PC-9 (cell line): ENCODE measurements around the gene SNAP47. TPM values are rescaled to one million over a fixed set of nuclear protein-coding genes. Genes with fewer than 3 reads are reported as not detected.

Source experiments
- BruUV-seq: library from RNA; stranded (reverse); fragments of 400-500 nt; replicated peaks from 2 replicates; lab custom pipeline; 2021; lab: Mats Ljungman, UMichigan
- CTCF ChIA-PET: fragments of 300-600 bp; sonication (Branson Sonifier 250); formaldehyde crosslinking; loops from one replicate; lab custom pipeline; 2022; ENCODE audit warnings: antibody characterized with exemption; lab: Charles Lee
- POLR2A ChIA-PET: fragments of 300-600 bp; sonication (Branson Sonifier 250); formaldehyde crosslinking; loops from one replicate; lab custom pipeline; 2022; ENCODE audit warnings: antibody characterized with exemption; ENCODE audit not compliant: unreplicated experiment; lab: Charles Lee
- DNase-seq, 2 experiments: peaks; one replicate each; pipeline versions ENCODE4 v3.0.0 to v3.0.0-alpha.2; 2015 to 2022; ENCODE audit warnings: mixed read lengths in 1 of 2
- H2AFZ ChIP-seq: fragments of 200-600 bp; sonication (generic); 2 replicates; pipeline ENCODE4 v1.8.1; 2017; ENCODE audit warnings: antibody characterized with exemption
- H3F3A ChIP-seq: fragments of 200-600 bp; sonication (generic); 2 replicates; pipeline ENCODE4 v1.8.1; 2017; ENCODE audit warnings: antibody characterized with exemption, mild to moderate bottlenecking, low read depth; ENCODE audit not compliant: insufficient read depth
- H3K27ac ChIP-seq: fragments of 200-600 bp; sonication (generic); 2 replicates; pipeline ENCODE4 v1.6.1; 2016; ENCODE audit warnings: mixed run types
- H3K27me3 ChIP-seq: fragments of 200-600 bp; sonication (generic); 2 replicates; pipeline ENCODE4 v1.6.1; 2016; ENCODE audit warnings: low read depth, mixed run types; ENCODE audit not compliant: insufficient read depth
- H3K36me3 ChIP-seq: fragments of 200-600 bp; sonication (generic); 2 replicates; pipeline ENCODE4 v1.6.1; 2016; ENCODE audit warnings: low read depth, mixed run types
- H3K4me1 ChIP-seq: fragments of 200-600 bp; sonication (generic); replicated peaks from 2 replicates; pipeline ENCODE4 v1.6.1; 2016; ENCODE audit warnings: mixed run types; ENCODE audit not compliant: insufficient read depth
- H3K4me2 ChIP-seq: fragments of 200-600 bp; sonication (generic); 2 replicates; pipeline ENCODE4 v1.6.1; 2017; ENCODE audit warnings: mixed run types
- H3K4me3 ChIP-seq: fragments of 200-600 bp; sonication (generic); 2 replicates; pipeline ENCODE4 v1.6.1; 2016; ENCODE audit warnings: mixed run types
- H3K79me2 ChIP-seq: fragments of 200-600 bp; sonication (generic); 2 replicates; pipeline ENCODE4 v1.6.1; 2017; ENCODE audit warnings: low read depth, mixed run types
- H3K9me2 ChIP-seq: fragments of 200-600 bp; sonication (generic); 2 replicates; pipeline ENCODE4 v1.8.1; 2017; ENCODE audit warnings: mild to moderate bottlenecking; ENCODE audit not compliant: insufficient read depth
- H3K9me3 ChIP-seq: fragments of 200-600 bp; sonication (generic); 2 replicates; pipeline ENCODE4 v1.8.1; 2016; ENCODE audit warnings: low read depth; ENCODE audit not compliant: insufficient read depth
- H4K20me1 ChIP-seq: fragments of 200-600 bp; sonication (generic); 2 replicates; pipeline ENCODE4 v1.8.1; 2017; ENCODE audit not compliant: insufficient read depth
- CTCF ChIP-seq: fragments of 200-600 bp; sonication (generic); conservative IDR thresholded peaks from 2 replicates; pipeline ENCODE4 v1.6.1; 2017; ENCODE audit warnings: mixed run types, antibody characterized with exemption, mild to moderate bottlenecking, moderate library complexity
- EZH2 ChIP-seq: fragments of 200-600 bp; sonication (generic); IDR thresholded peaks from 2 replicates; pipeline ENCODE4 v1.8.0; 2017; ENCODE audit warnings: antibody characterized with exemption, low read depth
- intact Hi-C: fragments of 100-400 bp; cut with micrococcal nuclease; formaldehyde crosslinking; loops from one replicate; pipeline ENCODE4 v1.10.0; 2022; ENCODE audit not compliant: unreplicated experiment
- total RNA-seq: library from RNA; stranded (reverse); gene quantifications from 2 replicates; pipeline ENCODE4 v1.2.3, GENCODE V29; 2021

SNAP47 gene
- total RNA-seq, 1 experiment from 2014 or later: 70.2 TPM

- H3K9me2 ChIP-seq: no peaks in the 10 kb centered on the region
- BruUV-seq: no TSS peak
- no peak for DNase-seq
- H2AFZ ChIP-seq: no peak overlapping the region
- no peaks in the 10 kb centered on the region for H3K4me1 ChIP-seq
- intact Hi-C loops: no loop called here
- no peaks in the 10 kb centered on the region for H3K9me3 ChIP-seq
- no peaks in the 10 kb centered on the region for H3K36me3 ChIP-seq
- H3K27me3 ChIP-seq: no peaks in the 10 kb centered on the region
- POLR2A ChIA-PET: interaction anchor here (0.6 to 1.3 kb wide), 2 partner anchors 29 to 143 kb away, joined by 5 to 8 read pairs; no protein-coding TSS in a partner anchor
- no peaks in the 10 kb centered on the region for H4K20me1 ChIP-seq
- H3K27ac ChIP-seq: no peak overlapping the region
- H3F3A ChIP-seq: no peaks in the 10 kb centered on the region
- no peak overlapping the region for H3K4me2 ChIP-seq
- no peak overlapping the region for H3K4me3 ChIP-seq
- CTCF ChIA-PET: interaction anchor here (0.8 kb wide), 1 partner anchor 10 kb away, joined by 12 read pairs; no protein-coding TSS in a partner anchor
- no peak for TF ChIP-seq EZH2
- no peak for TF ChIP-seq CTCF
- no peaks in the 10 kb centered on the region for H3K79me2 ChIP-seq
Observed at GRCh38 chr1:227795732-227796131, 60.5 kb downstream of the SNAP47 start.

- Histone ChIP-seq H3K27ac (no peak overlapping the region), H4K20me1 (no peaks in the 10 kb centered on the region), H3K79me2 (no peaks in the 10 kb centered on the region), H3K9me2 (no peaks in the 10 kb centered on the region), H2AFZ (no peak overlapping the region), H3K27me3 (no peaks in the 10 kb centered on the region), H3K4me3 (no peak overlapping the region), H3K4me1 (no peaks in the 10 kb centered on the region), H3K4me2 (no peak overlapping the region), H3K9me3 (no peaks in the 10 kb centered on the region), H3K36me3 (no peaks in the 10 kb centered on the region), H3F3A (no peaks in the 10 kb centered on the region)
- ChIA-PET CTCF (no interaction called here), POLR2A (no interaction called here)
- no peak for DNase-seq
- intact Hi-C loops: no loop called here
- no TSS peak for BruUV-seq
- no peak for TF ChIP-seq EZH2
Observed at GRCh38 chr1:227796359-227796915, 61.2 kb downstream of the SNAP47 start.

- H3K27ac ChIP-seq: no peak overlapping the region
- TF ChIP-seq EZH2 (no peak), CTCF (no peak)
- H3K4me2 ChIP-seq: no peak overlapping the region
- H3K9me2 ChIP-seq: no peaks in the 10 kb centered on the region
- no peaks in the 10 kb centered on the region for H3K9me3 ChIP-seq
- H4K20me1 ChIP-seq: no peaks in the 10 kb centered on the region
- H3K79me2 ChIP-seq: no peaks in the 10 kb centered on the region
- no peak for DNase-seq
- no peaks in the 10 kb centered on the region for H3K4me1 ChIP-seq
- H3K27me3 ChIP-seq: no peaks in the 10 kb centered on the region
- H2AFZ ChIP-seq: no peak overlapping the region
- POLR2A ChIA-PET: no interaction called here
- no TSS peak for BruUV-seq
- no peaks in the 10 kb centered on the region for H3K36me3 ChIP-seq
- no peaks in the 10 kb centered on the region for H3F3A ChIP-seq
- CTCF ChIA-PET: no interaction called here
- no peak overlapping the region for H3K4me3 ChIP-seq
- intact Hi-C loops: no loop called here
Observed at GRCh38 chr1:227797144-227797543, 61.9 kb downstream of the SNAP47 start.

- Histone ChIP-seq H3K36me3 (no peaks in the 10 kb centered on the region), H3K4me1 (no peaks in the 10 kb centered on the region), H2AFZ (no peak overlapping the region), H3F3A (no peaks in the 10 kb centered on the region), H4K20me1 (no peaks in the 10 kb centered on the region), H3K4me2 (no peak overlapping the region), H3K4me3 (no peak overlapping the region), H3K27me3 (no peaks in the 10 kb centered on the region), H3K9me2 (no peaks in the 10 kb centered on the region), H3K9me3 (no peaks in the 10 kb centered on the region), H3K27ac (no peak overlapping the region), H3K79me2 (no peaks in the 10 kb centered on the region)
- intact Hi-C loops: no loop called here
- BruUV-seq: no TSS peak
- CTCF ChIA-PET: no interaction called here
- no peak for DNase-seq
- TF ChIP-seq CTCF (no peak), EZH2 (no peak)
- POLR2A ChIA-PET: no interaction called here
Observed at GRCh38 chr1:227797625-227798024, 62.4 kb downstream of the SNAP47 start.
